NCI-H2196 treated with DMSO at 0.1 percent for 48 hours (cell line): Measurements from ENCODE around the gene IGSF21.

Experiments
- DNase-seq: peaks from one replicate; lab custom pipeline; 2025; ENCODE audit not compliant: unreplicated experiment; lab: John Stamatoyannopoulos, UW

IGSF21 gene

GRCh38 chr1:18118491-18118890 is 10.9 kb downstream of the IGSF21 start:
- DNase-seq, result no peak

GRCh38 chr1:18119289-18119688 is 11.7 kb downstream of the IGSF21 start:
- DNase-seq, result no peak

GRCh38 chr1:18119771-18120377 is 12.3 kb downstream of the IGSF21 start:
- DNase-seq, result no peak

GRCh38 chr1:18120638-18121037 is 13.0 kb downstream of the IGSF21 start:
- no peak for DNase-seq

GRCh38 chr1:18121072-18121820 is 13.6 kb downstream of the IGSF21 start:
- no peak for DNase-seq

GRCh38 chr1:18123467-18123992 is 15.9 kb downstream of the IGSF21 start:
- DNase-seq, result no peak

GRCh38 chr1:18124977-18125376 is 17.4 kb downstream of the IGSF21 start:
- no peak for DNase-seq

- peak; percentile 50 for DNase-seq
Measured at GRCh38 chr1:18126616-18127015, 19.0 kb downstream of the IGSF21 start.

GRCh38 chr1:18128298-18128697 is 20.7 kb downstream of the IGSF21 start:
- no peak for DNase-seq

GRCh38 chr1:18130356-18130755 is 22.8 kb downstream of the IGSF21 start:
- no peak for DNase-seq

GRCh38 chr1:18132022-18132710 is 24.6 kb downstream of the IGSF21 start:
- no peak for DNase-seq

- DNase-seq, result no peak
Measured at GRCh38 chr1:18132711-18133541, 25.3 kb downstream of the IGSF21 start.

- peak; percentile 71 for DNase-seq
Measured at GRCh38 chr1:18134324-18135046, 26.9 kb downstream of the IGSF21 start.

GRCh38 chr1:18137759-18138345 is 30.3 kb downstream of the IGSF21 start:
- DNase-seq, result no peak

GRCh38 chr1:18139198-18139981 is 31.8 kb downstream of the IGSF21 start:
- no peak for DNase-seq

GRCh38 chr1:18140411-18140810 is 32.8 kb downstream of the IGSF21 start:
- DNase-seq, result no peak

- no peak for DNase-seq
Measured at GRCh38 chr1:18141661-18142060, 34.1 kb downstream of the IGSF21 start.

- DNase-seq, result no peak
Measured at GRCh38 chr1:18142471-18142870, 34.9 kb downstream of the IGSF21 start.

- DNase-seq, result no peak
Measured at GRCh38 chr1:18142969-18143368, 35.4 kb downstream of the IGSF21 start.
